Stimulated activated naive CD8-positive, alpha-beta T cell treated with anti-CD3 and anti-CD28 coated beads, Interleukin-15, Interleukin-2, amounts not matched to agents 100 U/mL and 50 U/mL, for 24 hours (primary cell): Measurements from ENCODE around the gene ZNF629.
A peak's percentile ranks its signal among the peaks of the same experiment; 100 is the strongest.

Experiments
- ATAC-seq: fragments of 150-1000 bp; cut with Tn5 transposase; one replicate; pipeline ENCODE4 v1.10.0; 2021
- DNase-seq: peaks from one replicate; pipeline ENCODE4 v3.0.0; 2021

The ZNF629 gene

DNA sequence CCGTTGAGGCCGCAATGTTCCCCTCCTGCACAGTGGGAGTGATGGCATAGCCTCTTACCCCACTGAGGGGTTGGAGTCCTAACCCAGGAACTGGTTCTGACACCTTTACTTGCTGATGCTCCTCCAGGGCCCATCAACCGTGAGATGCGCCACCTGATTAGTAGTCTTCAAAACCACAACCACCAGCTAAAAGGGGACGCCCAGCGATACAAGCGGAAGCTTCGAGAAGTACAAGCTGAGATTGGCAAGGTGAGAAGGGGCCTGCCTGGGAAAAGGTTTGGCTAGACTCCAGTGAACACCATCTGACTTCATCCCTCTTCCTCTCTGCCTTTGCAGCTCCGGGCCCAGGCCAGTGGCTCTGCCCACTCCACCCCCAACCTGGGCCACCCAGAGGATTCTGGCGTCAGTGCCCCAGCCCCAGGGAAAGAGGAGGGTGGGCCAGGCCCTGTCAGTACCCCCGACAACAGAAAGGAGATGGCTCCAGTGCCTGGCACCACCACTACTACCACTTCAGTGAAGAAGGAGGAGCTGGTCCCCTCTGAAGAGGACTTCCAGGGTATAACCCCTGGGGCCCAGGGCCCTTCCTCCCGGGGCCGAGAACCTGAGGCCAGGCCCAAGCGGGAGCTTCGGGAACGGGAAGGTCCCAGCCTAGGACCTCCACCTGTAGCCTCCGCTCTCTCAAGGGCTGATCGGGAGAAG is 19.1 kb downstream of the ZNF629 start:
- ATAC-seq, result no peak
- DNase-seq, result no peak

DNA sequence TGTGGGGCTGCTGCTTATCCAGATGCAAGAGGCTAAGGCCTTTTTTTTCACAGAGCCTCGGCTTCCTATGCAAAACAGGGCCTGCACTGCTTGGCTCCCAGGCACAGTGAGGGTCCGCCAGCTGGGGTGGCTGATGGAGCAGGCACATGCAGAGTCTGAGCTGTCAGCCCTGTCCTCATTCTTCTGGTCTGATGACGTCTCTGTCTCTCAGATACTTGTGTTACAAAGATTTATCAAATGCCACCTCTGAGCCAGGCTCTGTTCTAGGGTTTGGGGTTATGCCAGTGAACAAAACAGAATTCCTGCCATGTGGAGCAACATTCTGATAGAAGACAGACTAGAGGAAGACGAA is 20.1 kb downstream of the ZNF629 start:
- ATAC-seq, result no peak
- DNase-seq, result no peak

DNA sequence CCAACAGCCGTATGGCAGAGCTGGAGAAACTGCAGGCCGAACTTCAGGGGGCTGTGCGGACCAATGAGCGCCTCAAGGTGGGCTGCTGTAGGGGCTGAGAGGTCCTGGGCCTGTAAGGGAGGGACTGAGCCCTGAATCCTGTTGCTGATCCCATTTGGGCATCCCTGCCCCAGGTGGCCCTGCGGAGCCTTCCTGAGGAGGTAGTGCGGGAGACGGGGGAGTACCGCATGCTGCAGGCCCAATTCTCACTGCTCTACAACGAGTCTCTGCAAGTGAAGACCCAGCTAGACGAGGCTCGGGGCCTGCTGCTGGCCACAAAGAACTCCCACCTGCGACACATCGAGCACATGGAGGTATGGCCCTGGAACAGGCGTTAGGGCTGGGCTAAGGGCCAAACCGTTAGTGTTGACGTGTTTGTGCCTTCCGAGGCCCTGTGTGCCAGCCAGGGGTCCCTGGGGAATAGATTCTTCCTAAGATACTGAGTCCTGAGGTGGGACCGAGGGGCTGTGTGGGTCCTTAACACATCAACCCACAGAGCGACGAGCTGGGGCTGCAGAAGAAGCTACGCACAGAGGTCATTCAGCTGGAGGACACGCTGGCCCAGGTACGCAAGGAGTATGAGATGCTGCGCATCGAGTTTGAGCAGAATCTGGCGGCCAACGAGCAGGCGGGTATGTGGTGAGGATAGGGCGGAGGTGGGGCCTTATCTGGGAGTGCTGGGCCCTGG is 20.6 kb downstream of the ZNF629 start:
- no peak for DNase-seq

DNA sequence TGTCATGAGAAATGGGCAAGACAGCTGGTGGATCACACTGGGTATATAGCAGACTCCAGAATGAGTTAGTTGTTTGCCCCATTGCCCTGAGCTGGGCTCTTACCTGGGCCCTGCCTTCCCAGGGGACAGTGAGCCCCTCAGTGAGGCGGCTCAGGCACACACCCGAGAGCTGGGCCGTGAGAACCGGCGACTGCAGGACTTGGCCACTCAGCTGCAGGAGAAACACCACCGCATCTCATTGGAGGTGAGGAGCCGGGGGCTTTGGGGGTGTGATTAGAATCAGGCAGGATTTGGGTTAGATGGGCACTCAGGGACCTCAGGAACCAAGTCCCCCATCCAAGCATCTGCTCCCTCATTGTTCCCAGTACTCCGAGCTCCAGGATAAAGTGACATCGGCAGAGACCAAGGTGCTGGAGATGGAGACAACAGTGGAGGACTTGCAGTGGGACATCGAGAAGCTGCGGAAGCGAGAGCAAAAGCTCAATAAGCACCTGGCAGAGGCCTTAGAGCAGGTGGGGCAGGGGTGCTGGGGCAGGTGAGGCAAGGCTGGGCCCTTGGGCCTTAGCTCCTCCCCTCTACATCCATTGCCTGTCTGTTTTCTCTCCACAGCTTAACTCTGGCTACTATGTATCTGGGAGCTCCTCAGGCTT is 22.1 kb downstream of the ZNF629 start:
- no peak for DNase-seq
- ATAC-seq, result no peak

More for the DNA sequence above, 20.6 kb downstream of the ZNF629 start:
- ATAC-seq, result no peak

DNA sequence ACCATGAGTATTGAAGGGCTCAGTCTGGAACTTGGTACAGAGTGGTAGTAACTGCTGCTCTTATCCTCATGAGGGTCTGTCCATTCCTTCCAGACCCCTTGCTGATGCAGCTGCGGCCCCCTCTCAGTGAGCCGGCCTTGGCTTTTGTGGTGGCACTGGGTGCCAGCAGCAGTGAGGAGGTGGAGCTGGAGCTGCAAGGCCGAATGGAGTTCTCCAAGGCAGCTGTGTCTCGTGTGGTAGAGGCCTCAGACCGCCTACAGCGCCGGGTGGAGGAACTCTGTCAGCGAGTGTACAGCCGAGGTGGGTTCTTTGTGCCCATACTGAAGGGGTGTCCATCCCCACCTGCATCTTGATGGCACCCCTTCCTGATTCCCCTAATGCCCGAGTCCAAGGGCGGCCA is 22.9 kb downstream of the ZNF629 start:
- ATAC-seq (no peak), DNase-seq (no peak)

DNA sequence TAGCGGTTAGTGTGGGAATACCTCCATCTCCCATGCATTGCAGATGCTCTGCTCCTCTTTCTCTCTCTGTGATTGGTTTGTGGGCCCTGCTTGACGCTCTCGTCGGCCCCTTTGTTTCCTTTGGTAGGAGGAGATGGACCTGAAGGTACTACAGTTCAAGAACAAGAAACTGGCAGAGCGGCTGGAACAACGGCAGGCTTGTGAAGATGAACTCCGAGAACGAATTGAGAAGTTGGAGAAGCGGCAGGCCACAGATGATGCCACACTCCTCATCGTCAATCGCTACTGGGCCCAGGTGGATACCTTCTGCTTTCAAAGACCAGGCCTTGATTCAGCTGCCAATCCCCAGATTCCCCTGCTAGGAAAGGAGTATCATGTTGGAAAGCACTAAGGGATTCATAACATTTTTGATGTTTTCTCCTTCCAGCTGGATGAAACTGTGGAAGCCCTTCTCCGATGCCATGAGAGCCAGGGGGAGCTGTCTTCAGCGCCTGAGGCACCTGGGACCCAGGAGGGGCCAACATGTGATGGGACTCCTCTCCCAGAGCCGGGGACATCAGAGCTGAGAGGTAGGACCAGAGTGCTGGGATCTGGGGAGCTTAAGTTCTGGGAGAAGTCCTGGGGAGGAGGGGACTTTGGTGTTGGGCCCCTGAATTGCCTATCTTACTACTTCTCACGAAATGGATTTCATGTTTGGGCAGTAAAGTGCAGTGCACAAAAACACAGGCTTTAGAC is 23.8 kb downstream of the ZNF629 start:
- ATAC-seq, result no peak
- DNase-seq, result no peak

DNA sequence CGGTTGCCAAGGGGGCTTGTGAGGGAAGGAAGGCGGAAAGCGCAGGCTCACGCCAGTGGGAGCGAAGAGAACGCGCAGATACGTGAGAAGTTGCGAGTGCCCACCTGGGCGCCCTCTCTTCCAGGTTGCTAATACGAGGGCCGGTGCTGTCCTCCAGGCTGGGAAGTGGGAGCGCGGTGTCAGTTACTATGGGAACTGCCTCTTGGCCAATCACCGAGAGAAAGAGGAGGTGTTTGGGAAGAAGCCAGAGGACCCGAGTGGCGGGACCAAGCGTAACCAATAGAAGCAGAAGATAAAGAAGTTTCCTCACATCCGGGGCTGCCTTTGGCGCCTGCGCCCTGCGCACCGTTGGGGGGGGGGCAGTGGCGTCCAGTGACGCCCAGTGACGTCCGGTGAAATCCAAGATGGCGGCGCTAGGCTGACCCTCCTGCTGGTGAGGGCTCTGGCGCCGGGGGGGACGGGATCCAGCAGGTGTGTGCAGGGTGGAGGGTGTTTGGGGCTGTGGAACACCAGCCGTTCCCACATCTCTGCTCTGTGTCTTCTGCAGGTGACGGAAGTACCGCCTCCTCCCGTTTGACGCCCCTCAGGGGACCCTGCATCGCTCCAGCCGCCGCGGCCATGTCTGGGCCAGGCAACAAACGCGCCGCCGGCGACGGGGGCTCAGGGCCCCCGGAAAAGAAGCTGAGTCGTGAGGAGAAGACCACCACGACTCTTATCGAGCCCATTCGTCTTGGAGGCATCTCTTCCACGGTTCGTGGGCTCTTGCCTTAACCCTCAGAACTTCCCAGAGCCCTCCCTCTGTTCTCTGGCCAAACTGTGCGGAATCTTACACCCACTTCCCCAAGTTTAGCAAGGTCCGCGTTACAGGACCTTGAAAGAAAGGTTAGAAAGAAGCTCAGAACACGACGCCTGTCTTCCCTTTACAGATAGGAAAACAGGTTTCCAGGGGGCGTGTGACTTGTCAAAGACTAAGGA is 24.8 kb downstream of the ZNF629 start, which contains the start of the genes CFAP119 and RNF40:
Gene CFAP119, minus strand, starts transcription at position 135 of the 975 bp plus-strand sequence. CDS start 314 bp downstream, outside the sequence.
Gene RNF40, plus strand, starts transcription at position 395 of the 975 bp plus-strand sequence. Its CDS starts 224 bp downstream, at position 619.
- ATAC-seq (peak; percentile 97), DNase-seq (peak; percentile 93)

DNA sequence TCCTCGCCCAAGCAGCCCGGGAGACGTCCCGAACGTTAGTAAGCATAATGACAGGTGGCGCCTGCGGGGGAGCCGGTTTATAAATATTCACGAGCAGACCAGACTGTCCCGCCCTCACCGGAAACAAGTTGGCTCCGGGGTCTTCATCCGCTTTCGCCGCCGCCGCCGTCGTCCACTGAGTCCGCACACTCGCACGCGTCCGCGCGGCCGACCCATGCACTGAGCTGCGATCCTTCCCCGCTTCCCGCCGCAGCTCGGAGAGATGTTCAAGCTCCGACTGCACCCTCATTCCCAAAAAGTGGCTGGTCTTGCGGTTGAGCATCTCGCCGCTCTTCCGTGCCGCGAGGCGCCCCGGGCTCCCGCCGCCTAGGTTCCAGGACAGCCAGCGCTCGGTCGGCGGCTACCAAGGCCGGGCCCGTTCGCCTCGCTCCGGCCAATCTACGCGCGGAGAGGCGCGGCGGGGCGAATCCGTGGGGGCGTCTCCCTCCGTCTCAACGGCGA is 25.5 kb downstream of the ZNF629 start:
- DNase-seq (peak; percentile 67), ATAC-seq (peak; percentile 21)

DNA sequence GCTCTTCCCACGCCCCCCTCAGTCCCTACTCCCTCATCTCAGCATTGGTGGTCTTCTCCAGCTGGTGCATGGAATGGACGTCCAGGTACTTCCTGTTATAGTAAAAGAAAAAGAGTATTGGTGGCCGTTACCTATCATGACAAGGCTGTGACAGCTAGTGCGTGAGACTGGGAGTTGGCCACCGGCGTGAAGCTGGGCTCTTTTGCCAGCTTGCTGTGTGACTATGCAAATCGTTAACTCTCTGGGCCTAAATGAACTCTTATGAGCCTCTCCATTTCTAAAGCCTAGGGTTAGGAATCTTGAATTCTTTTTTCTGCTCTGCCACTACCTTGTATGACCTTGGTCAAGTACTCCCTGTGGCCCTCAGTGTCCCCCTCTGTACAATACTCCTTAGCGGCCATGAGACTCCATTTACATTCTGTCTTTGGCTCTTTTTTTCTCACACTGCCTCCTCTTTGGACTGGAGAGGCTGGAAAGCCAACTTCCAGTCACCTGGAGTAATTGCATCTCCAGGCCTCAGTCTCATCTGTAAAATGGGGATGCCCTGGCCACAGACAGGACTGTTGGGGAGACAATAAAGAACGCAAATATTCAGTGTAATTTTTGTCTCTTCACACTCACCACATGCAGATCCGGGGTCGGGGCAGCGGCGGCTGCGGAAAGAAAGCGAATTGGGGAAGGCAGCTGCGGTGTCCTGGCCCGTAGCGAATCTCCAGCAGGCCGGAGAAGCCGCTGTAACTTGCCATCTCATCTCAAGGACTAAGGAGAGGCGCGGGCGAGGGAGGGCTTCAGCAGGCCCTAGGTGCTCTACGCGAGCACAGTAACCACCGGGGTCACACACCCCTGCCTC is 26.2 kb downstream of the ZNF629 start:
- ATAC-seq (no peak), DNase-seq (no peak)

DNA sequence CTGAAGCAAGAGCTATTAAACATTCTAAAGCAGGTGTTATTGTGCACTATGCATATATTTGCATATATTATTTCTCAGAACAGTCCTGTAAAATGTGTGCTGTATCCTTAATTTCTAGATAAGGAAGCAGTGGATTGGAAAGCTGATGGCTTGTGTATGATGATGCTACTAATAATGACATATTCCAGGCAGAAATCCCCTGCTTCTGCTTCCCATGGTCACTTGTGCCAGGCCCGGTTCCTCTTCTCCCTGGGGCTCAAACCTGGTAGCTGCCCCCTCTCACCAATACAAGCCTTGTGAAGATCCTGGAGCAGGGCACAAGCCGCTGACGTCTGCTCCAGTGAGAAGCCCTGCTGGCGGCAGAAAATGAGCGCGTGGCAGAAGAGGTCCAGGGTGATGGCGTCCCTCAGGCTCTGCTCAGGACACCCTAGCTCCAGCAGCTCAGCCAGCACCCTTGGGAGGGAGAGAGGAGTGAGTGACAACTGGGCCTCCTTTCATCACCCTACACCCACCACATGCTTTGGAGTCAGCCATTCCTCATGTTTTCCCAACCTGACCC is 26.9 kb downstream of the ZNF629 start:
- DNase-seq (no peak), ATAC-seq (no peak)

DNA sequence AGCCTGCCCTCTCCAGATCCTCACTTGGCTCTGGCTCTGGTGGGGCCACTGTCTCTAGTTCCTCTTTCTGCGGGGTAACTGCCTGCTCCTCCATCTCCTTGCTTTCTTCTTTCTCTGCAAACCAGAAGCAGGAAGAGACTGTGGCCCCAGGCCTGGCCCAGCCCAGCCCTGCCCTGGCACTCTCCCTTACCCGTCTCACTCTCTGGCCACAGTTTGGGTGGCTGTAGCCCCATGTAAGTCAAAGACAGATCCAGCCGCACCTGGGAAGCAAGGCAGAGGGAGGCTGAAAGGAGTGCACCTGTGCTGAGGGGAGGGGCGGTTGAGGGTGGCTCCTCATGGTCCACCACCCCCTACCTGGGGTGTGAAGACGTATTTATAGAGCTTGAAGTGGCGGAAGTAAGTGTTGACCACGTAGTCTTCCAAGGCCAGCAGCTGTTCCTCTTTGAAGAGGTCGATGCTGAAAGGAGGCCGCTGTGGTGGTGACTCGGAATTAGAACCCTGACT is 28.0 kb downstream of the ZNF629 start:
- ATAC-seq (no peak), DNase-seq (no peak)

DNA sequence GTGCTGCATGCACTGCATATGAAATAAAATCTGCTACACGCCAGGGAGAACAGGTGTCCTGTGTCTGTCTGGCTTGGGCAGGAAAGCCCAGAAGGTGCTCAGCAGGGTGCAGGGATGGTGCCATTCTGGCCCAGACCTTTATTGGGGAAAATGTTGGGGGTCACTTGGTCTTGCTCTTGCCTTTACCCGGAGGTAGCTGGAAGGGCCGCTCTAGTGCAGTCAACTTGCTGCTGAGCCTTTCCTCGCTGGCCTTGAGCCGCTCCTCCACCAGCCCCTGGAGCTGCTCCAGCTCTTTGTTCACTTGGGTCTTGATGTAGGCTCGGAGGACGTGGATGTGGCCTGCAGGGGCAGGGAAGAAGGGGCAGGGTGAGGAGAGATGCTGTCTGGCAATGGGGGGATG is 29.7 kb downstream of the ZNF629 start:
- ATAC-seq, result no peak
- no peak for DNase-seq

DNA sequence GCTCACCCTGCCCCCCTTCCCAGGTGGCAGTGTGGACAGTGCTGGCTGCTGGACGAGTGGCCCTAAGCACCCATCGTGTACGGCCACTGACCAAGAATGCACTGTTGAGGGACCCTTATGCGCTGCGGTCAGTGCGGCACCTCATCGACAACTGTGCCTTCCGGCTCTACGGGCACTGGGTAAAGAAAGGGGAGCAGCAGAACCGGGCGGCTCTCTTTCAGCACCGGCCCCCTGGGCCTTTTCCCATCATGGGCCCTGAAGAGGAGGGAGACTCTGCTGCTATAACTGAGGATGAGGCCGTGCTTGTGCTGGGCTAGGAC is 30.3 kb downstream of the ZNF629 start:
- no peak for ATAC-seq
- DNase-seq, result no peak

DNA sequence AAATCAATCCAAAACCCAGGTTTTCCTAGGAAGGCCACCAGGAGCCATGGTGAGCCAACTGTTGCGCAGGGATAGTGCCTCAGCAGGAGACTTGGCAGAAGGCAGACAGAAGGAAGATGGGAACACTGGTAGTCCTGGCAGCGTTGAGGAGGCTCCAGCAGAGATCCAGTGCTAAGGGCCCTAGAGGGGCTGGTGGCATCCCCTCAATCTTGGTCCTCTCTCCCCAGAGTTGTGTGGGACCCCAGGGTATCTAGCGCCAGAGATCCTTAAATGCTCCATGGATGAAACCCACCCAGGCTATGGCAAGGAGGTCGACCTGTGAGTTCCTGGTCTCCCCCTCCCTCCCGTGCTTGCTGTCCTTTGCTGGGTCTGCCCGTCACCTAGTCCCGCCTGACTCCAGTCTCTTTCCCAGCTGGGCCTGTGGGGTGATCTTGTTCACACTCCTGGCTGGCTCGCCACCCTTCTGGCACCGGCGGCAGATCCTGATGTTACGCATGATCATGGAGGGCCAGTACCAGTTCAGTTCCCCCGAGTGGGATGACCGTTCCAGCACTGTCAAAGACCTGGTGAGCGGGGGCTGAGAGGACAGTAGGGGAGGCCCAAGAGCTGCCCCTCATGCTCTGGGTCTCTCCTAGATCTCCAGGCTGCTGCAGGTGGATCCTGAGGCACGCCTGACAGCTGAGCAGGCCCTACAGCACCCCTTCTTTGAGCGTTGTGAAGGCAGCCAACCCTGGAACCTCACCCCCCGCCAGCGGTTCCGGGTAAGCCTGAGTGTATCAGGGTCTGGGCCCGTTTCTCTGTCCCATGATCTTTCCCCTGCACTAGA is 30.8 kb downstream of the ZNF629 start:
- DNase-seq (no peak), ATAC-seq (no peak)

DNA sequence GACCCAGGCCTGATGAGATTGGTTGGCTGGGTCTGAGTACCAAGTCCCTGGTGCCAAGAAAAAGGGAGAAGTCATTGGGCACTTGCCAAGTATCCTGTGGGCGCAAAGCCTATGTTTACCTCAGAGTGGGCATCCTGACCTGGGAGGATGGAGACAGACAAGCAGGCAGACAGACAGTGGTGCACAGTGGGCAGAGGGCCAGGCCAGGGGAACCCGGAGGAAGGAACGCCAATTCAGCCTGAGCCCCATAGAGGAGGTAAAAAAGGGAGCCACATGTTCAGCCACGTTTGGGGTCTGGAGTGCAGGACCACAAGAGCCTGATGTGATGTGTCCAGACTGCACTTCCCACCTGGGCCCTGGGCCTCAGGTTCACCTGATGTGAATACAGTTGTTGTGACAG is 33.4 kb downstream of the ZNF629 start:
- ATAC-seq (no peak), DNase-seq (no peak)

DNA sequence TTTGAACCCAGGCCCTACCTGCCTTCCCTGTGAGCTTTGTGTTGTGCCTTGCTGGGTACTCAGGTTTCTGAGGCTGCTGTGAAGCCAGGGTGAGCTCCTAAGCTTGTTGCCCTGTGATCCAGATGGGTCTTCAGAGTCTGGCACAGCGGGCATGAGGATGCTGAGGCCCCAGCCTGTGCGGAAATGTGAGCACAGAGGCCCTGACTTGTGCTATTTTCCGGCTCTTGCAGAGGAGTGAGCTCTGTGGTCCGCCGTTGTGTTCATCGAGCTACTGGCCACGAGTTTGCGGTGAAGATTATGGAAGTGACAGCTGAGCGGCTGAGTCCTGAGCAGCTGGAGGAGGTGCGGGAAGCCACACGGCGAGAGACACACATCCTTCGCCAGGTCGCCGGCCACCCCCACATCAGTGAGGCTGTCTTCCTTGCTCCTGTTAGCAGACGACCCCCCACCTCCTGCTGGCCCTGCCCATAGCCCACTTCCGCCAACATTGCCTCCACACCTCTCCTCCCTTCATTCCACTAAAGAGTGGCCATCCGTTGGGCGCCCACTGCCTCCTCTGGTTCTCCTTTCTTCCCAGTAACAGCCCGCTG is 36.0 kb downstream of the ZNF629 start:
- no peak for ATAC-seq
- DNase-seq, result no peak

DNA sequence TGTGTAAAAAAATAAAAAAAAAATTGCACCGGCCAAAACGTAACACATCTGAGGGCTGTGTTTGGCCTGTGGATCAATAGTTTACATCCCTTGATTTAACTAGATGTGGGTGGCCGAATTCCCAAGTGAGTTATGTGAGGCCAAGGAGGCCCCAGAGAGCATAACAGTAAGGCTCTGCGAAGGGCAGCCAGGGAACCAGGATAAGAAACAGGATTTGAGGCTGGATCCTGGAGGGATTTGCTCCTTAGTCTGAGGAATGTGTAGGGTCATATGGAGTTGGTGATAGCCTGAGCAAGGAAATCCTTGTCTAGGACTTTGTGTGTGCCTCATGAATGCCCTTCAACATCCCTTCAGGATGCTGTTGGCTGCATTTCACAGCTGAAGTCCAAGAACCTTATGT is 36.8 kb downstream of the ZNF629 start:
- ATAC-seq, result no peak
- DNase-seq, result no peak
